GM12801 (cell line): ENCODE results near the gene KCTD15.

Source experiments
- CTCF ChIP-seq: IDR thresholded peaks from one replicate; pipeline ENCODE4 v1.5.1; 2011; ENCODE audit warnings: control low read depth; ENCODE audit not compliant: insufficient read length; ENCODE audit errors: extremely low read depth

KCTD15 gene

GRCh38 chr19:33779849-33780248, 16.8 kb upstream of the KCTD15 start:
- no peak for TF ChIP-seq CTCF

- no peak for TF ChIP-seq CTCF
Observed at GRCh38 chr19:33780251-33780650, 16.4 kb upstream of the KCTD15 start.

GRCh38 chr19:33780746-33781145, 15.9 kb upstream of the KCTD15 start:
- no peak for TF ChIP-seq CTCF

- TF ChIP-seq CTCF = no peak
Observed at GRCh38 chr19:33781415-33781935, 15.2 kb upstream of the KCTD15 start.

GRCh38 chr19:33781996-33782395, 14.7 kb upstream of the KCTD15 start:
- TF ChIP-seq CTCF = no peak

GRCh38 chr19:33784432-33784831, 12.2 kb upstream of the KCTD15 start:
- no peak for TF ChIP-seq CTCF

- no peak for TF ChIP-seq CTCF
Observed at GRCh38 chr19:33785795-33786194, 10.9 kb upstream of the KCTD15 start.

- no peak for TF ChIP-seq CTCF
Observed at GRCh38 chr19:33788676-33789075, 8.0 kb upstream of the KCTD15 start.
